ENCODE measurements around the gene WWOX.

WWOX gene

GRCh38 chr16:78209951-78210661, 110.7 kb downstream of the WWOX start:
- Mint-ChIP-seq H3K27me3 (ENCODE audit: low read depth) (no peaks in the 10 kb centered on the region), H3K9me3 (no peaks in the 10 kb centered on the region)

DNA sequence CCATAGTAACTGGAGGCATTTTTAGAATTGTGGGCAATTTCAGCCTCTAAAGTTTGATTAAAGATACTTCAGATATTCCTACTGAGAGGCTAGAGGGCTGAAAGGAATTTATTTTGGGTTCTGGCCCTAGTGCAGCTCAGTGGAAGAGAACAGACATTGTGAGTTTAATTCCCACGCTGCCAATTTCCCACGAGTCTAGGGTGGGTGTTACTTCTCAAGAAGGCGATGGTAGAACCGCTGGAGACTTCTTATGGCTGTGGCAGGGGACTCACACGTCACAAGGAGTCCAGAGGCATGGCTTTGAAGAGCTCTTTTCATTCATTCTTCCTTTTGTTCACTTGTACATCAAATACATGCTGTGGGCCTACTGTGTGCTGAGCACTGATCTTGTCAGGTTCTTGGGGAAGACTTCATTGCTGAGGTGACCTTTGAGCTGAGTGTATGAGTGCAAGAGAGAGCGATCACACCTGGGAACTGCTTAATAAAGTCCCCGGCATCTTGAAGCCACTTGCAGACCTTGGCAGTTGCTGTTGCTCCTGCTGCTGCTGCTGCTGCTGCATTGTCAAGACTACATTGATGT, 111.7 kb downstream of the WWOX start:
- Mint-ChIP-seq H3K4me1 (ENCODE audit: low read depth) (no peaks in the 10 kb centered on the region), H3K9me3 (no peaks in the 10 kb centered on the region), H3K27ac (no peak overlapping the region), H3K36me3 (ENCODE audit: low read depth) (no peaks in the 10 kb centered on the region), H3K27me3 (ENCODE audit: low read depth) (no peaks in the 10 kb centered on the region), H3K4me3 (no peak overlapping the region)

More at GRCh38 chr16:78209951-78210661, 110.7 kb downstream of the WWOX start:
- Mint-ChIP-seq H3K36me3 (ENCODE audit: low read depth) (no peaks in the 10 kb centered on the region), H3K4me3 (no peak overlapping the region), H3K27ac (no peak overlapping the region), H3K4me1 (ENCODE audit: low read depth) (no peaks in the 10 kb centered on the region)

GRCh38 chr16:78211946-78212345, 112.5 kb downstream of the WWOX start:
- Mint-ChIP-seq H3K36me3 (ENCODE audit: low read depth) (no peaks in the 10 kb centered on the region), H3K27ac (no peak overlapping the region), H3K27me3 (ENCODE audit: low read depth) (no peaks in the 10 kb centered on the region), H3K4me1 (ENCODE audit: low read depth) (no peaks in the 10 kb centered on the region), H3K9me3 (no peaks in the 10 kb centered on the region), H3K4me3 (no peak overlapping the region)

DNA sequence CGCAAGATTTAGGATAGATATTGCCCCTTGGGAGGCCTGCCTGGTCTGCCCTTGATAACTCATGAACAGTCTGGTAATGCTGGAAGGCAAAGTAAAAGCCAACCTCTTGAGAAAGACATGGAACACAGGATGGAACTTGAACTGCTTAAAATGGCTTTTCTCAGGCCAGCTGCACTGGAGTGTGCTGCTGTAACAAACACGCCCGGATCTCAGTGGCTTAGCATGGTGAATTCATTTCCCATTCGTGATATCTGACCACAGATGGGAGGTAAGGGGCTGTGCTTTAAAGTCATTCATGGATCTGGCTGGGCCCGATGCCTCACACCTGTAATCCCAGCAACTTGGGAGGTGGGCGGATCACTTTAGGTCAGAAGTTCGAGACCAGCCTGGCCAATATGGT, 113.2 kb downstream of the WWOX start:
- Mint-ChIP-seq H3K27ac (no peak overlapping the region), H3K27me3 (ENCODE audit: low read depth) (no peaks in the 10 kb centered on the region), H3K36me3 (ENCODE audit: low read depth) (no peaks in the 10 kb centered on the region)

GRCh38 chr16:78213751-78214150, 114.3 kb downstream of the WWOX start:
- H3K27ac Mint-ChIP-seq: no peak overlapping the region
- no peaks in the 10 kb centered on the region for H3K36me3 Mint-ChIP-seq (ENCODE audit: low read depth)
- H3K4me1 Mint-ChIP-seq (ENCODE audit: low read depth): no peaks in the 10 kb centered on the region
- H3K9me3 Mint-ChIP-seq: no peaks in the 10 kb centered on the region
- no peaks in the 10 kb centered on the region for H3K27me3 Mint-ChIP-seq (ENCODE audit: low read depth)
- no peak overlapping the region for H3K4me3 Mint-ChIP-seq

More for the DNA sequence above, 113.2 kb downstream of the WWOX start:
- H3K4me1 Mint-ChIP-seq (ENCODE audit: low read depth): no peaks in the 10 kb centered on the region
- H3K9me3 Mint-ChIP-seq: no peaks in the 10 kb centered on the region
- H3K4me3 Mint-ChIP-seq: no peak overlapping the region

- no peaks in the 10 kb centered on the region for H3K36me3 Mint-ChIP-seq (ENCODE audit: low read depth)
- no peaks in the 10 kb centered on the region for H3K4me1 Mint-ChIP-seq (ENCODE audit: low read depth)
- H3K27ac Mint-ChIP-seq: no peak overlapping the region
- no peaks in the 10 kb centered on the region for H3K27me3 Mint-ChIP-seq (ENCODE audit: low read depth)
- no peaks in the 10 kb centered on the region for H3K9me3 Mint-ChIP-seq
- no peak overlapping the region for H3K4me3 Mint-ChIP-seq
These were observed 115.8 kb downstream of the WWOX start for GRCh38 chr16:78215222-78215621.

GRCh38 chr16:78216166-78216745, 116.8 kb downstream of the WWOX start:
- no peak overlapping the region for H3K4me3 Mint-ChIP-seq
- no peak overlapping the region for H3K27ac Mint-ChIP-seq
- no peaks in the 10 kb centered on the region for H3K4me1 Mint-ChIP-seq (ENCODE audit: low read depth)

GRCh38 chr16:78217276-78217675, 117.8 kb downstream of the WWOX start:
- H3K36me3 Mint-ChIP-seq (ENCODE audit: low read depth): no peaks in the 10 kb centered on the region
- no peak overlapping the region for H3K4me3 Mint-ChIP-seq
- no peaks in the 10 kb centered on the region for H3K4me1 Mint-ChIP-seq (ENCODE audit: low read depth)
- no peaks in the 10 kb centered on the region for H3K27me3 Mint-ChIP-seq (ENCODE audit: low read depth)
- no peak overlapping the region for H3K27ac Mint-ChIP-seq
- H3K9me3 Mint-ChIP-seq: no peaks in the 10 kb centered on the region

More at GRCh38 chr16:78216166-78216745, 116.8 kb downstream of the WWOX start:
- Mint-ChIP-seq H3K27me3 (ENCODE audit: low read depth) (no peaks in the 10 kb centered on the region), H3K9me3 (no peaks in the 10 kb centered on the region), H3K36me3 (ENCODE audit: low read depth) (no peaks in the 10 kb centered on the region)

DNA sequence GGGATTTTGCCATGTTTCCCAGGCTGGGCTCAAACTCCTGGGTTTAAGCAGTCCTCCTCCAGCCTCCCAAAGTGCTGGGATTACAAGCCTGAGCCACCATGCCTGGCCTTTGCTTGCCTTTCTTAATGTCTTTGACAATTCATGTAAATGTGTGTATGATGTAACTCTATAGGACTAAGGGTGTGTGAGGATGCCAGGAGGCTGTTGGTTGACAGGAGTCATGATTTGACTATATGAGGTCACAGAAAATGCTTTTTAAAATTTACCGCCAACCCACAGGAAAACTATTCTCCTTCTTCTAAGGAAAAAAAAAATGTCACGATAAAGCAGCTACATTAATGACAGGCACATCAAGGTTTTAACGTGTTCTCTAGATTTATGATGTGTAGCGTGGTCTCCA, 118.8 kb downstream of the WWOX start:
- H3K4me3 Mint-ChIP-seq: no peak overlapping the region
- no peaks in the 10 kb centered on the region for H3K27me3 Mint-ChIP-seq (ENCODE audit: low read depth)
- H3K4me1 Mint-ChIP-seq (ENCODE audit: low read depth): no peaks in the 10 kb centered on the region
- no peaks in the 10 kb centered on the region for H3K36me3 Mint-ChIP-seq (ENCODE audit: low read depth)
- H3K27ac Mint-ChIP-seq: no peak overlapping the region
- H3K9me3 Mint-ChIP-seq: no peaks in the 10 kb centered on the region

- no peak overlapping the region for H3K4me3 Mint-ChIP-seq
- H3K27ac Mint-ChIP-seq: no peak overlapping the region
- H3K9me3 Mint-ChIP-seq: no peaks in the 10 kb centered on the region
- H3K36me3 Mint-ChIP-seq (ENCODE audit: low read depth): no peaks in the 10 kb centered on the region
- H3K4me1 Mint-ChIP-seq (ENCODE audit: low read depth): no peaks in the 10 kb centered on the region
- H3K27me3 Mint-ChIP-seq (ENCODE audit: low read depth): no peaks in the 10 kb centered on the region
These were observed 119.6 kb downstream of the WWOX start for GRCh38 chr16:78218856-78219651.

GRCh38 chr16:78220571-78220970, 121.1 kb downstream of the WWOX start:
- Mint-ChIP-seq H3K4me1 (ENCODE audit: low read depth) (no peaks in the 10 kb centered on the region), H3K9me3 (no peaks in the 10 kb centered on the region), H3K36me3 (ENCODE audit: low read depth) (no peaks in the 10 kb centered on the region), H3K27me3 (ENCODE audit: low read depth) (no peaks in the 10 kb centered on the region), H3K4me3 (no peak overlapping the region), H3K27ac (no peak overlapping the region)

DNA sequence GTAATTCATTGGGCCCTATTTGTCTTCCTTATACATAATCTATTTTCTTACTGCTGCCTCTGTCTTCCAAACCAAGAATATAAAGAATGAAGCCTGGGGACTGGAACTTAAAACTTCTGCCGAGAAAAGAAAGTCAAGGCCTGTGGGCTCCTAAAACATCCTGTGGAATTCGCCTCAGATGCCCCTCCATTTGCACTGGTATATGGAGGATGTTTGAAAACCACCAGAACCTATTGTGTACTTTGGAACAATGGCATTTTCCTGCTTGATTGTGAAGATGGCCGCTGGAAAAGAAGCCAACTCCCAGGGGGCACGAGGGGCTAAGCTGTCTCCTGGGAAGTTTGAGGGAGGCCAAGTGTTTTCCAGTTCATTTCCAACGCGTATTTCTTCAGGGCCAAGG, 122.4 kb downstream of the WWOX start:
- H3K27me3 Mint-ChIP-seq (ENCODE audit: low read depth): no peaks in the 10 kb centered on the region
- H3K36me3 Mint-ChIP-seq (ENCODE audit: low read depth): no peaks in the 10 kb centered on the region
- H3K4me1 Mint-ChIP-seq (ENCODE audit: low read depth): no peaks in the 10 kb centered on the region
- no peak overlapping the region for H3K4me3 Mint-ChIP-seq
- no peaks in the 10 kb centered on the region for H3K9me3 Mint-ChIP-seq
- no peak overlapping the region for H3K27ac Mint-ChIP-seq

DNA sequence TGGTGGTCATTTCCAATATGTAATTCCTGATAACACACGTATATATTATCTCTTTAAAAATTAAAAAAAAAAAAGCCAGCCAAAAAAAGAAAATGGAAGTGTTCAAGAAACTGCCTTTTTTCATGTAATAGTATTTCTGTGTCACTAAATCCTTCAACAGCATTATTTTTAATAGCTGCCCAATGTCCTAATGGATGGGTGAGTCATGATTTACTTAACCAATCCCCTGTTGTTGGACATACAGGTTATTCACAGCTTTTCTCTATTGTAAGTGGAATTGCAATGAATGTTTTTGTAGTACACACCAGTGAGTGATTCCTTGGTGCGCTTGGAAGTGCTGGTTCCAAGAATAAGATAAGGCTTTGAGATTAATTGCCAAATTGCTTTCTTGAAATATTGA, 124.9 kb downstream of the WWOX start:
- Mint-ChIP-seq H3K27ac (no peak overlapping the region), H3K36me3 (ENCODE audit: low read depth) (no peaks in the 10 kb centered on the region), H3K4me1 (ENCODE audit: low read depth) (no peaks in the 10 kb centered on the region), H3K4me3 (no peak overlapping the region), H3K9me3 (no peaks in the 10 kb centered on the region), H3K27me3 (ENCODE audit: low read depth) (no peaks in the 10 kb centered on the region)

DNA sequence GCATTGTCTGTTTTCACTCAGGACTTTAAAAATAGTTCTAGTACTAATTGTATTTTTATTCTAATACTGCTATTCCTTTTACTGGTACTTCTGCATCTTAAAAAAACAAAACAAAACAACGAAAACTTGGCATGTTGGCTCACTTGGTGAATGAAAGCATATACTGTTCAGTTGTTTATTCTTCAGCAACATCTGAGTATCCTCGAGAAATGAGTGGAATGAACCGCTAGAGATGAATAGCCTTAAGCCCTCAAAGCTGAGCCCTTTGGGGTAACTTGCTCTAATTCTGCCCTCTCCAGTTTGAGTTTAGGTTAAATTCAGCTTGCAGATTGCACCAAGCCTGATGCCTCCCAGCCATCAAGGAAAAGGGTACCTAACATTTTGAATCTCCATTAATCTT, 126.5 kb downstream of the WWOX start:
- H3K36me3 Mint-ChIP-seq (ENCODE audit: low read depth): no peaks in the 10 kb centered on the region
- H3K9me3 Mint-ChIP-seq: no peaks in the 10 kb centered on the region
- H3K27ac Mint-ChIP-seq: no peak overlapping the region

GRCh38 chr16:78227855-78228254, 128.4 kb downstream of the WWOX start:
- Mint-ChIP-seq H3K36me3 (ENCODE audit: low read depth) (no peaks in the 10 kb centered on the region), H3K9me3 (no peaks in the 10 kb centered on the region), H3K27ac (no peak overlapping the region)

More for the DNA sequence above, 126.5 kb downstream of the WWOX start:
- H3K4me1 Mint-ChIP-seq (ENCODE audit: low read depth): no peaks in the 10 kb centered on the region
- H3K27me3 Mint-ChIP-seq (ENCODE audit: low read depth): no peaks in the 10 kb centered on the region
- H3K4me3 Mint-ChIP-seq: no peak overlapping the region

More at GRCh38 chr16:78227855-78228254, 128.4 kb downstream of the WWOX start:
- Mint-ChIP-seq H3K4me3 (no peak overlapping the region), H3K4me1 (ENCODE audit: low read depth) (no peaks in the 10 kb centered on the region), H3K27me3 (ENCODE audit: low read depth) (no peaks in the 10 kb centered on the region)
